H1 (cell line): ENCODE results near the gene RAD9B. TPM values are rescaled to one million over a fixed set of nuclear protein-coding genes. Genes with fewer than 3 reads are reported as not detected.

Experiments used
- CTCF ChIA-PET: fragments of 300-600 bp; sonication (Branson Sonifier 250); formaldehyde crosslinking; loops from one replicate; lab custom pipeline; 2021; ENCODE audit not compliant: partially characterized antibody; lab: Charles Lee
- POLR2A ChIA-PET: fragments of 300-600 bp; sonication (Branson Sonifier 250); formaldehyde crosslinking; loops from one replicate; lab custom pipeline; 2021; ENCODE audit warnings: inconsistent platforms; ENCODE audit not compliant: partially characterized antibody; lab: Charles Lee
- DNase-seq, 2 experiments: peaks; one replicate each; pipeline versions ENCODE4 v3.0.0 to v3.0.0-alpha.2; 2010 to 2022; ENCODE audit warnings: low spot score in 2 of 2, low read depth in 1 of 2, mixed read lengths in 1 of 2
- FAIRE-seq: peaks from 2 replicates; lab custom pipeline; 2011; peaks lifted over from hg19 to GRCh38; lab: Jason Lieb, UNC
- H2AFZ ChIP-seq: 2 replicates; pipeline ENCODE4 v1.8.1; 2012; ENCODE audit warnings: low read length, inconsistent platforms
- H2AK5ac ChIP-seq: 2 replicates; pipeline ENCODE4 v1.6.1; 2013; ENCODE audit warnings: low read depth, low read length
- H2BK120ac ChIP-seq: replicated peaks from 2 replicates; pipeline ENCODE3; 2013; ENCODE audit warnings: low read depth, low read length, inconsistent platforms
- H2BK12ac ChIP-seq: 2 replicates; pipeline ENCODE4 v1.6.1; 2013; ENCODE audit warnings: low read depth, low read length
- H2BK15ac ChIP-seq: 2 replicates; pipeline ENCODE4 v1.6.1; 2013; ENCODE audit warnings: low read length
- H2BK20ac ChIP-seq: 2 replicates; pipeline ENCODE4 v1.6.1; 2013; ENCODE audit warnings: low read length
- H2BK5ac ChIP-seq: 2 replicates; pipeline ENCODE4 v1.6.1; 2013; ENCODE audit warnings: low read depth, low read length
- H3K14ac ChIP-seq: 2 replicates; pipeline ENCODE4 v1.6.1; 2013; ENCODE audit warnings: inconsistent platforms; ENCODE audit not compliant: insufficient read length
- H3K18ac ChIP-seq: 2 replicates; pipeline ENCODE4 v1.6.1; 2013; ENCODE audit warnings: low read length; ENCODE audit errors: extremely low read depth
- H3K23ac ChIP-seq: 2 replicates; pipeline ENCODE4 v1.6.1; 2013; ENCODE audit warnings: inconsistent platforms; ENCODE audit not compliant: insufficient read length
- H3K23me2 ChIP-seq: 2 replicates; pipeline ENCODE4 v1.6.1; 2013; ENCODE audit warnings: low read depth, low read length
- H3K27ac ChIP-seq: 2 replicates; pipeline ENCODE4 v1.6.1; 2011; ENCODE audit warnings: low read depth, low read length, inconsistent platforms
- H3K27me3 ChIP-seq, 4 experiments: replicated peaks in 1 of 4; 1 replicate in 1 of 4; 2 replicates in 3 of 4; pipeline versions ENCODE4 v1.6.1 to v1.8.1; 2011 to 2013; ENCODE audit warnings: low read length in 3 of 4, mild to moderate bottlenecking in 3 of 4, inconsistent platforms in 2 of 4, mixed read lengths in 2 of 4, moderate library complexity in 1 of 4; ENCODE audit not compliant: control insufficient read depth in 3 of 4, insufficient read depth in 3 of 4; ENCODE audit errors: extremely low read depth in 1 of 4
- H3K36me3 ChIP-seq, 4 experiments: 2 replicates each; pipeline versions ENCODE4 v1.6.1 to v1.8.1; 2011 to 2013; ENCODE audit warnings: mild to moderate bottlenecking in 4 of 4, low read length in 3 of 4, moderate library complexity in 2 of 4, control low read depth in 1 of 4, inconsistent platforms in 1 of 4; ENCODE audit not compliant: insufficient read depth in 4 of 4, control insufficient read depth in 2 of 4
- H3K4ac ChIP-seq: replicated peaks from 2 replicates; pipeline ENCODE3; 2013; ENCODE audit warnings: low read length, low read depth, mixed read lengths, inconsistent platforms; ENCODE audit not compliant: insufficient read length
- H3K4me1 ChIP-seq, 4 experiments: replicated peaks in 1 of 4; 1 replicate in 1 of 4; 2 replicates in 3 of 4; pipeline versions ENCODE4 v1.6.1 to v1.8.1; 2011 to 2013; ENCODE audit warnings: low read length in 3 of 4, inconsistent platforms in 2 of 4, mixed read lengths in 1 of 4; ENCODE audit not compliant: insufficient read depth in 4 of 4, control insufficient read depth in 3 of 4
- H3K4me2 ChIP-seq, 2 experiments: 2 replicates each; pipeline versions ENCODE4 v1.6.1 to v1.8.1; 2011 to 2013; ENCODE audit warnings: low read depth in 2 of 2, low read length in 2 of 2, control low read depth in 1 of 2, inconsistent platforms in 1 of 2, mild to moderate bottlenecking in 1 of 2; ENCODE audit not compliant: insufficient read depth in 1 of 2
- H3K4me3 ChIP-seq, 4 experiments: fragments of 200-600, 300-600 bp in 1 of 4; sonication (generic), shearing (Covaris generic), sonication (Bioruptor Twin) in 1 of 4; 2 replicates each; pipeline versions ENCODE4 v1.5.1 to v1.8.1; 2011 to 2016; ENCODE audit warnings: low read length in 4 of 4, low read depth in 3 of 4, control low read depth in 2 of 4, inconsistent platforms in 2 of 4, mild to moderate bottlenecking in 2 of 4, mixed read lengths in 1 of 4, moderate library complexity in 1 of 4; ENCODE audit not compliant: insufficient read depth in 2 of 4; ENCODE audit errors: extremely low read depth in 1 of 4
- H3K56ac ChIP-seq: replicated peaks from 2 replicates; pipeline ENCODE3; 2013; ENCODE audit warnings: low read depth, mild to moderate bottlenecking, mixed read lengths, low read length, inconsistent platforms; ENCODE audit not compliant: insufficient read length
- H3K79me1 ChIP-seq: 2 replicates; pipeline ENCODE4 v1.6.1; 2013; ENCODE audit warnings: low read depth, low read length, control low read depth
- H3K79me2 ChIP-seq, 2 experiments: 2 replicates each; pipeline versions ENCODE4 v1.6.1 to v1.8.1; 2012 to 2013; ENCODE audit warnings: low read length in 2 of 2, mild to moderate bottlenecking in 2 of 2, inconsistent platforms in 1 of 2; ENCODE audit not compliant: insufficient read depth in 2 of 2, control insufficient read depth in 1 of 2
- H3K9ac ChIP-seq, 4 experiments: replicated peaks in 1 of 4; 1 replicate in 1 of 4; 2 replicates in 3 of 4; pipeline versions ENCODE4 v1.6.1 to v1.8.1; 2011 to 2013; ENCODE audit warnings: low read depth in 3 of 4, low read length in 3 of 4, control low read depth in 2 of 4, mild to moderate bottlenecking in 2 of 4, moderate library complexity in 2 of 4, inconsistent platforms in 1 of 4; ENCODE audit errors: extremely low read depth in 1 of 4
- H3K9me3 ChIP-seq, 2 experiments: 2 replicates each; pipeline versions ENCODE4 v1.6.1 to v1.8.1; 2012 to 2013; ENCODE audit warnings: mild to moderate bottlenecking in 2 of 2, moderate library complexity in 2 of 2, control low read depth in 1 of 2, inconsistent platforms in 1 of 2, low read depth in 1 of 2, low read length in 1 of 2, mixed read lengths in 1 of 2; ENCODE audit not compliant: insufficient read depth in 2 of 2
- H4K20me1 ChIP-seq, 2 experiments: replicated peaks in 1 of 2; 2 replicates each; pipeline versions ENCODE3 to v1.8.1; 2011 to 2013; ENCODE audit warnings: inconsistent platforms in 2 of 2, low read length in 2 of 2, mild to moderate bottlenecking in 1 of 2; ENCODE audit not compliant: insufficient read depth in 2 of 2, control insufficient read depth in 1 of 2
- H4K5ac ChIP-seq: 2 replicates; pipeline ENCODE4 v1.6.1; 2013; ENCODE audit warnings: low read length, low read depth, mixed read lengths, inconsistent platforms; ENCODE audit not compliant: insufficient read length
- H4K8ac ChIP-seq: 2 replicates; pipeline ENCODE4 v1.8.0; 2013; ENCODE audit warnings: mild to moderate bottlenecking, moderate library complexity, low read length, inconsistent platforms; ENCODE audit not compliant: insufficient read depth; ENCODE audit errors: extremely low read depth
- H4K91ac ChIP-seq: replicated peaks from 2 replicates; pipeline ENCODE3; 2013; ENCODE audit warnings: low read length, mixed read lengths, inconsistent platforms; ENCODE audit not compliant: insufficient read length
- BRCA1 ChIP-seq: IDR thresholded peaks from 2 replicates; pipeline ENCODE4 v1.6.1; 2012; ENCODE audit warnings: low read depth, low read length, improper control_type of control experiment
- CBX8 ChIP-seq: fragments of 300-800, 300-1000 bp; sonication (generic); IDR thresholded peaks from 2 replicates; pipeline ENCODE4 v1.7.1; 2016; ENCODE audit warnings: low read depth, low read length, borderline replicate concordance
- CEBPB ChIP-seq: IDR thresholded peaks from 2 replicates; pipeline ENCODE4 v1.6.1; 2012; ENCODE audit warnings: low read depth, low read length
- CHD1 ChIP-seq: IDR thresholded peaks from 2 replicates; pipeline ENCODE4 v1.6.1; 2012; ENCODE audit warnings: low read depth, low read length, improper control_type of control experiment
- FOSL1 ChIP-seq: IDR thresholded peaks from 2 replicates; pipeline ENCODE4 v1.6.1; 2011; ENCODE audit warnings: mild to moderate bottlenecking, low read depth, low read length, moderate library complexity; ENCODE audit not compliant: insufficient read depth
- GABPA ChIP-seq: IDR thresholded peaks from 2 replicates; pipeline ENCODE4 v1.6.1; 2011; ENCODE audit warnings: mild to moderate bottlenecking, low read length, moderate library complexity, borderline replicate concordance; ENCODE audit not compliant: insufficient read depth
- JUN ChIP-seq: IDR thresholded peaks from 2 replicates; pipeline ENCODE4 v1.6.1; 2011; ENCODE audit warnings: low read depth, mild to moderate bottlenecking, improper control_type of control experiment, low read length
- MAFK ChIP-seq: IDR thresholded peaks from 2 replicates; pipeline ENCODE4 v1.6.1; 2012; ENCODE audit warnings: low read depth, mild to moderate bottlenecking, improper control_type of control experiment, low read length
- POLR2A ChIP-seq, 2 experiments: IDR thresholded peaks; 1 replicate in 1 of 2; 2 replicates in 1 of 2; pipeline ENCODE4 v1.6.1; 2011; ENCODE audit warnings: low read depth in 2 of 2, low read length in 2 of 2, mild to moderate bottlenecking in 2 of 2; ENCODE audit errors: control extremely low read depth in 1 of 2
- POU5F1 ChIP-seq: IDR thresholded peaks from 2 replicates; pipeline ENCODE4 v1.6.1; 2011; ENCODE audit warnings: low read depth, mild to moderate bottlenecking, low read length, moderate library complexity
- SIN3A ChIP-seq, 2 experiments: IDR thresholded peaks in 1 of 2; conservative IDR thresholded peaks in 1 of 2; 2 replicates each; pipeline ENCODE4 v1.6.1; 2011 to 2012; ENCODE audit warnings: low read length in 2 of 2, improper control_type of control experiment in 1 of 2, low read depth in 1 of 2, mild to moderate bottlenecking in 1 of 2
- SP4 ChIP-seq: IDR thresholded peaks from 2 replicates; pipeline ENCODE4 v1.6.1; 2012; ENCODE audit warnings: low read length, inconsistent platforms
- SUZ12 ChIP-seq: fragments of 200-600 bp; sonication (generic); IDR thresholded peaks from 2 replicates; pipeline ENCODE4 v1.6.1; 2012; ENCODE audit warnings: mild to moderate bottlenecking, inconsistent platforms, low read length, moderate library complexity, mixed read lengths
- ZNF274 ChIP-seq: IDR thresholded peaks from 2 replicates; pipeline ENCODE4 v1.7.0; 2012; ENCODE audit warnings: low read length, borderline replicate concordance; ENCODE audit errors: extremely low read depth
- WGBS, 2 experiments: shearing (Covaris generic) in 1 of 2; methylation state at CpG; one replicate each; pipeline versions ENCODE4 v1.1.6 to v1.1.7; 2013 to 2015; ENCODE audit warnings: low lambda C conversion rate in 2 of 2, mixed read lengths in 2 of 2, inconsistent platforms in 1 of 2, low coverage in 1 of 2, missing lambda C conversion rate in 1 of 2; ENCODE audit not compliant: insufficient replicate concordance in 2 of 2, insufficient coverage in 1 of 2, insufficient read length in 1 of 2; ENCODE audit errors: extremely low coverage in 1 of 2, missing lambda C conversion rate in 1 of 2; 5-methylcytosine and 5-hydroxymethylcytosine counted together
- polyA plus RNA-seq, 7 experiments: library from polyadenylated mRNA; depleted of rRNA in 3 of 7; stranded (reverse) in 5 of 7; unstranded in 2 of 7; fragments of >200 nt in 5 of 7; fragments of 200-250 nt in 2 of 7; gene quantifications; 1 replicate in 5 of 7; 2 replicates in 1 of 7; 4 replicates in 1 of 7; pipeline versions ENCODE4 v1.2.1 to v1.2.3, GENCODE V29; 2011 to 2013; ENCODE audit warnings: missing spikeins in 2 of 7, mixed read lengths in 2 of 7
- total RNA-seq: library from RNA; stranded (reverse); fragmentation: NEBNext Ultra II Directional; extraction: Animal tissue kit (Norgen Biotek cat#: 25700); gene quantifications from 2 replicates; pipeline ENCODE4 v1.2.1, GENCODE V29; 2021

Gene RAD9B
- total and polyA plus RNA-seq, 2 of the 8 experiments (the other 6 are each of a cell fraction or from before 2014, with no cell fraction given), result 0.06 TPM; not detected in 1

DNA sequence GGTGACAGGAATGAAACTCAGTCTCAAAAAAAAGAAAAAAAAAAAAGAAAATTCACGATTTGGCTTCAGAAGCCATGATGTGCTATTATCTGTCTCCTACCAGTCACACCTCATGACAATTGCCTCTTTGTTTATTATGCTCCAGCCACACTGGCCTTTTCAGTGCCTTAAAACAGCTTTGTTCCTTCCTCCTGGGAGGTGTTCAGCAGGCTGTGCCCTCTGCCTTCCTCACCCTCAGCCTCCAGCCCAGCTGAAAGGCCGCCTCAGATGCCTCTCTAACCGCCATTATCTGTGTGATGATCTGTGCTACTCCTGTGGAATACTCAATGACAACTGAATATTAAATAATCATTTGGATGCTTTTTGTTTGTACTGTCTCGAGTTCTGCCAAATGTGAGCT lies 43.4 kb upstream of the RAD9B start:
- H3K23ac ChIP-seq, result no peak overlapping the region
- H2BK5ac ChIP-seq, result no peak overlapping the region
- TF ChIP-seq POU5F1 (no peak), ZNF274 (no peak), SIN3A (conservative IDR thresholded peaks at IDR 0.05 in 1 of 2, IDR thresholded peaks at IDR 0.05 in 1 of 2; ENCODE audit: low read depth in 1 of 2, low read length in 2 of 2) (no peak), POLR2A (IDR thresholded peaks at IDR 0.05; ENCODE audit: control extremely low read depth in 1 of 2, low read depth in 2 of 2, low read length in 2 of 2) (no peak), SP4 (no peak), FOSL1 (no peak), CBX8 (no peak), BRCA1 (no peak), CHD1 (no peak), SUZ12 (no peak), JUN (no peak), GABPA (no peak), CEBPB (no peak), MAFK (no peak)

More for the DNA sequence above, 43.4 kb upstream of the RAD9B start:
- Histone ChIP-seq H2BK20ac (no peak overlapping the region), H2AFZ (no peak overlapping the region), H3K4ac (no peak overlapping the region), H4K5ac (no peak overlapping the region), H2BK12ac (no peak overlapping the region), H3K18ac (no peak overlapping the region), H3K4me3 (no peak overlapping the region), H2BK120ac (no peak overlapping the region), H3K79me1 (no peaks in the 10 kb centered on the region; the same call in 1 of the 2 replicates), H4K8ac (no peak overlapping the region), H3K9ac (no peak overlapping the region), H3K14ac (no peak overlapping the region), H3K23me2 (no peaks in the 10 kb centered on the region), H3K27me3 (no peaks in the 10 kb centered on the region), H3K4me2 (no peak overlapping the region), H4K91ac (no peak overlapping the region), H3K56ac (no peak overlapping the region), H3K27ac (no peak overlapping the region), H3K9me3 (no peaks in the 10 kb centered on the region), H3K4me1 (no peaks in the 10 kb centered on the region), H3K79me2 (peaks cover 0 to 4% of the 10 kb centered on the region in 2 experiments; a peak in 1 of 4 replicates), H4K20me1 (peaks cover 0 to 1% of the 10 kb centered on the region in 2 experiments), H2BK15ac (no peak overlapping the region), H2AK5ac (no peak overlapping the region), H3K36me3 (peaks cover 2 to 50% (median 24%) of the 10 kb centered on the region in 4 experiments; a peak in 6 of 8 replicates)
- FAIRE-seq (no peak), DNase-seq (no peak)
- POLR2A ChIA-PET, result interaction anchor here (0.8 to 2.5 kb wide), 3 partner anchors 9 to 75 kb away, joined by 3 to 6 read pairs (median 5); partner anchors contain the start of genes ARPC3, FAM216A and GPN3
- WGBS, 2 experiments, result 91% methylated on average over 4 of the region's 4 CpGs; no CpG with 5 or more reads in 1 of the 2 experiments
- CTCF ChIA-PET, result interaction anchor here (0.6 to 1.3 kb wide), 3 partner anchors 9 to 117 kb away, joined by 3 to 5 read pairs (median 4); partner anchors contain the start of gene ARPC3
